Spleen (tissue), 11 donors: ENCODE results near the gene CLIC5. TPM values are rescaled to one million over a fixed set of nuclear protein-coding genes. Genes with fewer than 3 reads are reported as not detected.
"Not testable (repeated sequence)": the region's sequence is repeated elsewhere in the genome, so short reads cannot be mapped to it uniquely, and the experiment has no call there.

Experiments used
- DNase-seq: peaks from one replicate; pipeline ENCODE4 v3.0.0-alpha.2; 2020
- H3K27ac ChIP-seq, 8 donors: fragments of 200-600 bp; sonication (generic) in 7 of 8; 1 replicate in 4 of 8; 2 replicates in 4 of 8; pipeline versions ENCODE4 v1.5.0 to v1.8.0; 2016 to 2021; ENCODE audit warnings: inconsistent platforms in 4 of 8, mild to moderate bottlenecking in 4 of 8, moderate library complexity in 1 of 8
- H3K27me3 ChIP-seq, 7 donors: fragments of 200-600 bp; sonication (generic) in 6 of 7; replicated peaks in 1 of 7; 1 replicate in 4 of 7; 2 replicates in 3 of 7; pipeline versions ENCODE4 v1.5.0 to v1.8.0; 2016 to 2021; ENCODE audit warnings: inconsistent platforms in 3 of 7, mild to moderate bottlenecking in 1 of 7
- H3K36me3 ChIP-seq, 6 donors: fragments of 200-600 bp; sonication (generic) in 5 of 6; 1 replicate in 4 of 6; 2 replicates in 2 of 6; pipeline versions ENCODE4 v1.5.0 to v1.8.0; 2016 to 2021; ENCODE audit warnings: inconsistent platforms in 2 of 6
- H3K4me1 ChIP-seq, 6 donors: fragments of 200-600 bp; sonication (generic) in 5 of 6; 1 replicate in 3 of 6; 2 replicates in 3 of 6; pipeline versions ENCODE4 v1.5.0 to v1.8.0; 2016 to 2021; ENCODE audit warnings: inconsistent platforms in 3 of 6
- H3K4me3 ChIP-seq, 8 donors: fragments of 200-600 bp; sonication (generic) in 7 of 8; 1 replicate in 4 of 8; 2 replicates in 4 of 8; pipeline versions ENCODE4 v1.5.0 to v1.8.0; 2016 to 2021; ENCODE audit warnings: inconsistent platforms in 4 of 8, mild to moderate bottlenecking in 4 of 8, moderate library complexity in 2 of 8
- H3K9me3 ChIP-seq, 8 donors: fragments of 200-600 bp; sonication (generic) in 7 of 8; 1 replicate in 4 of 8; 2 replicates in 4 of 8; pipeline versions ENCODE4 v1.5.0 to v1.8.0; 2016 to 2021; ENCODE audit warnings: inconsistent platforms in 4 of 8
- POLR2A ChIP-seq, 3 donors: fragments of 450-650 bp; IDR thresholded peaks; one replicate each; pipeline ENCODE4 v1.5.1; 2017; ENCODE audit warnings: antibody characterized with exemption in 3 of 3, mild to moderate bottlenecking in 1 of 3
- POLR2AphosphoS5 ChIP-seq, 3 donors: sonication (generic); formaldehyde crosslinking; IDR thresholded peaks; one replicate each; pipeline ENCODE4 v1.5.1; 2017; ENCODE audit warnings: antibody characterized with exemption in 3 of 3
- WGBS, 5 donors: extraction: QIAGEN DNeasy Blood & Tissue Kit in 3 of 5; methylation state at CpG; one replicate each; pipeline versions ENCODE4 v1.1.5 to v1.1.7; 2013 to 2018; 5-methylcytosine and 5-hydroxymethylcytosine counted together
- intact Hi-C: fragments of 100-400 bp; cut with DNase I; formaldehyde crosslinking; loops from one replicate; pipeline ENCODE4 v1.15.0; 2023; ENCODE audit warnings: low total_unique reads
- polyA plus RNA-seq, 3 donors: library from polyadenylated mRNA; stranded (reverse); fragments of 200-250 nt; gene quantifications; one replicate each; pipeline ENCODE4 v1.2.1, GENCODE V29; 2013
- total RNA-seq, 7 donors: library from RNA; depleted of rRNA in 3 of 7; stranded (reverse); fragments of >200 nt in 3 of 7; fragmentation: NEBNext Ultra II Directional in 4 of 7; extraction: Animal tissue kit (Norgen Biotek cat#: 25700) in 4 of 7; gene quantifications; one replicate each; pipeline versions ENCODE4 v1.1.0 to v1.2.1, GENCODE V29; 2016 to 2021
- TF ChIP-seq, protein P1 (sequence below), 11 experiments: fragments of 200-600 bp in 7 of 11; fragments of 450-650 bp in 4 of 11; sonication (generic) in 4 of 11; IDR thresholded peaks in 8 of 11; conservative IDR thresholded peaks in 3 of 11; 1 replicate in 7 of 11; 2 replicates in 4 of 11; pipeline versions ENCODE4 v1.4.0 to v1.8.0; 2016 to 2021; ENCODE audit warnings: antibody characterized with exemption in 11 of 11, inconsistent platforms in 4 of 11, mild to moderate bottlenecking in 1 of 11
- donor health status: healthy with polysubstance abuse.
- donor health status: DM: no; HTN: no; CAD: no; lungs with moderate emphysema.
- donor health status: DM: no; HTN: no; CAD: no.
- donor health status: Bipolar disorder and iron deficiency.
- donor health status: healthy.
- donor health status: DM: no; HTN: no; CAD: no.
- donor health status: DM: yes; HTN: yes; CAD: no.

CLIC5 gene
- total and polyA plus RNA-seq, 10 donors: 2.8 to 189 (median 71.2) TPM

DNA sequence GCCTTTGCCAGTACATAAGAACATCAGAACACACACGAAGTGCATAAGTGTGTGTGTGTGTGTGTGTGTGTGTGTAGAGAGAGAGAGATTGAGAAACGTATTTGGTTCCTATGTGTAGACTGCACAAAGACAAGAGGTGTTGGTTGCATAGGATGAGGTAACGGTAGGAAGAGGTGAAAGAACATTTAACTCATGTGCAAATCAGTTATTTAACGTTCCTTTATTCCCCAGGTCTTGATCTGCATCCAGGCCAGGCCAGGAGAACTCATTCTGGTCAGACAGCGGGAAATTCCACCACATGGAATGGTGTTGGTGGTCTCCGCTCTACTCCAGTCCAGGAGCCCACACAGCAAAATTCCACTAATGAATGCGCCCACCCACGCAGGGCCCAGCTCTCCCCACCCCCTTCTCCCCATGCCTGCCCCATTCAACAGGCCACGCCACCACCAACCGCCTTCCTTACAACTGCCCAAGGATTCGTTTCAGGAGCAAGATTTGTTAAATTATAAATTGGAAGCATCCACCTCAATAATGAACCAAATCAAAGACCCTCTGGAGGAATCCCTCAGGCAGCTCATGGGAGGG, 86.8 kb downstream of the CLIC5 start:
- TF ChIP-seq, protein P1, sequence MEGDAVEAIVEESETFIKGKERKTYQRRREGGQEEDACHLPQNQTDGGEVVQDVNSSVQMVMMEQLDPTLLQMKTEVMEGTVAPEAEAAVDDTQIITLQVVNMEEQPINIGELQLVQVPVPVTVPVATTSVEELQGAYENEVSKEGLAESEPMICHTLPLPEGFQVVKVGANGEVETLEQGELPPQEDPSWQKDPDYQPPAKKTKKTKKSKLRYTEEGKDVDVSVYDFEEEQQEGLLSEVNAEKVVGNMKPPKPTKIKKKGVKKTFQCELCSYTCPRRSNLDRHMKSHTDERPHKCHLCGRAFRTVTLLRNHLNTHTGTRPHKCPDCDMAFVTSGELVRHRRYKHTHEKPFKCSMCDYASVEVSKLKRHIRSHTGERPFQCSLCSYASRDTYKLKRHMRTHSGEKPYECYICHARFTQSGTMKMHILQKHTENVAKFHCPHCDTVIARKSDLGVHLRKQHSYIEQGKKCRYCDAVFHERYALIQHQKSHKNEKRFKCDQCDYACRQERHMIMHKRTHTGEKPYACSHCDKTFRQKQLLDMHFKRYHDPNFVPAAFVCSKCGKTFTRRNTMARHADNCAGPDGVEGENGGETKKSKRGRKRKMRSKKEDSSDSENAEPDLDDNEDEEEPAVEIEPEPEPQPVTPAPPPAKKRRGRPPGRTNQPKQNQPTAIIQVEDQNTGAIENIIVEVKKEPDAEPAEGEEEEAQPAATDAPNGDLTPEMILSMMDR (IDR thresholded peaks at IDR 0.05 in 8 of 11, conservative IDR thresholded peaks at IDR 0.05 in 3 of 11): no peak
- TF ChIP-seq POLR2AphosphoS5 (IDR thresholded peaks at IDR 0.05) (no peak), POLR2A (IDR thresholded peaks at IDR 0.05) (no peak)

DNA sequence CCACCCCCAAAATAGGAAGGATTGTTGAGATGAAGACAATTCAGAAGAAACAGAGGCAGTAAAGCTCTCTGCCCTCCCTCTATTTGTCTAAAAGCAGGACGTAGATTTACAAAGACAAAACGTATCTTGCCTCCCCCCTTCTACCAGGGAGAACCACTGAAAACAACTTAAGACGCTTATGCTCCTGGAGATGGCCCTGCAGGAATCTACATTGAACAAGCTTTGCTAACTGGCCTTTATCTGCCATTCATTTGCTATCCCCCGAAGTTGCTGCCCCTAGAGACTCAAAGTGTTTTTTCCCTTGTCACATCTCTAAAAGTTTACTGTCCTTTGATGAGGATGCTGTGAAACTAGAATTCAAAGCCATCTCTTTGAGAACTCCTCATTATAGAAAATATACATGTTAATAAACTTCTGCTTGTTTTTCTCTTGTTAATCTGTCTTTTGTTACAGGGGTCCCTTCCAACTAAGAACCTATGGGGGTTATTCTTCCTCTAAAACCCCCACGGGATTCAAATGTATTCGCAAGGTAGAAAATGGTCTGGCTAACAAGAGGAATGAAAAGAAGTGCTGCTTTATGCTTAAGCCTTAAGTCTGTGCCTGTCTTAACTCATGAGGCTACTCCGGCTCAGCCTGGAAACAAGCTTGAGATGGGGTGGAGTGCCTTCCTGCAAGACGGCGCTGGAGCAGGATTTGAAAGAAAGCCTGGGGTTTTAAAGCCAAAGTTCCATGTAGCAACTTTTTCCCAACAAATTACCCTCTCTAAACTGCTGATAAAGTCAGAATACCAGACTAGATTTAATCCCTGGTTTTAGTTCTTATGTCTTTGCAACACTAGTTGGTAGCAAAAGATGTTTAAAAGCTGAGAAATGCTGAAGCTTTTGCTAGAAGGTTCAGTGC, 88.0 kb downstream of the CLIC5 start:
- Histone ChIP-seq H3K4me1 (peaks cover 0 to 29% (median 9%) of the 10 kb centered on the region in 6 donors), H3K4me3 (no peak overlapping the region), H3K27ac (peak overlapping the region in 1 of 8 donors; percentile 3), H3K9me3 (no peaks in the 10 kb centered on the region), H3K36me3 (peaks cover 0 to 6% (median 0%) of the 10 kb centered on the region in 6 donors), H3K27me3 (peaks cover 0 to 3% (median 0%) of the 10 kb centered on the region in 7 donors)
- DNase-seq: no peak
- intact Hi-C loops: loop anchor here (10.0 kb wide), 1 partner anchor 1453 kb away; no protein-coding TSS in a partner anchor
- TF ChIP-seq POLR2A (IDR thresholded peaks at IDR 0.05): no peak
- TF ChIP-seq POLR2AphosphoS5 (IDR thresholded peaks at IDR 0.05): no peak
- TF ChIP-seq, protein P1 (IDR thresholded peaks at IDR 0.05 in 8 of 11, conservative IDR thresholded peaks at IDR 0.05 in 3 of 11): no peak
- WGBS, 5 donors: 79 to 85% (median 80%) methylated on average over 9 of the region's 9 CpGs

More for the DNA sequence above, 86.8 kb downstream of the CLIC5 start:
- Histone ChIP-seq H3K9me3 (no peaks in the 10 kb centered on the region), H3K36me3 (peaks cover 0 to 8% (median 0%) of the 10 kb centered on the region in 6 donors), H3K4me3 (no peak overlapping the region), H3K27me3 (peaks cover 0 to 3% (median 0%) of the 10 kb centered on the region in 7 donors), H3K27ac (peak overlapping the region in 2 of 8 donors; percentile 3 to 37), H3K4me1 (peaks cover 0 to 19% (median 3%) of the 10 kb centered on the region in 6 donors)
- no peak for DNase-seq
- intact Hi-C loops: loop anchor here (10.0 kb wide), 1 partner anchor 1454 kb away; no protein-coding TSS in a partner anchor
- WGBS, 5 donors: 84 to 92% (median 89%) methylated on average over 11 of the region's 11 CpGs

DNA sequence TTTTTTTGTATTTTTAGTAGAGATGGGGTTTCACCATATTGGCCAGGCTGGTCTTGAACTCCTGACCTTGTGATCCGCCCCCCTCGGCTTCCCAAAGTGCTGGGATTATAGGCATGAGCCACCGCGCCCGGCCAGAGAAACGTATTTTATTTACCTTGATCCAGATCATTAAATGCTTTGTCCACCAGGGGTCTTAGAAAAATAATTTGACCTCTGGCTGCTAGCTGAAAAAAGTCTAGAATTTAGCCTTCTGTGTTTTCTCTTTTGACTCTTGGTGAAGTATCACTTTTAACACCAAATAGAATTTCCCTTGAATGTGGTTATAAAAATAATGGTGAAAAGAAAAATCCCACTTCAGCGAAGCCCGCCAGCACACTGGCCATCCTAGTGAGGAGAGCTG, 89.2 kb downstream of the CLIC5 start:
- H3K4me3 ChIP-seq, H3K27ac ChIP-seq, DNase-seq, H3K9me3 ChIP-seq, H3K27me3 ChIP-seq, H3K36me3 ChIP-seq: not testable (repeated sequence)
- intact Hi-C loops: loop anchor here (10.0 kb wide), 1 partner anchor 1452 kb away; no protein-coding TSS in a partner anchor
- WGBS, 5 donors: 88 to 94% (median 90%) methylated on average over 8 of the region's 8 CpGs
- H3K4me1 ChIP-seq: peaks cover 0 to 36% (median 12%) of the 10 kb centered on the region in 6 donors

DNA sequence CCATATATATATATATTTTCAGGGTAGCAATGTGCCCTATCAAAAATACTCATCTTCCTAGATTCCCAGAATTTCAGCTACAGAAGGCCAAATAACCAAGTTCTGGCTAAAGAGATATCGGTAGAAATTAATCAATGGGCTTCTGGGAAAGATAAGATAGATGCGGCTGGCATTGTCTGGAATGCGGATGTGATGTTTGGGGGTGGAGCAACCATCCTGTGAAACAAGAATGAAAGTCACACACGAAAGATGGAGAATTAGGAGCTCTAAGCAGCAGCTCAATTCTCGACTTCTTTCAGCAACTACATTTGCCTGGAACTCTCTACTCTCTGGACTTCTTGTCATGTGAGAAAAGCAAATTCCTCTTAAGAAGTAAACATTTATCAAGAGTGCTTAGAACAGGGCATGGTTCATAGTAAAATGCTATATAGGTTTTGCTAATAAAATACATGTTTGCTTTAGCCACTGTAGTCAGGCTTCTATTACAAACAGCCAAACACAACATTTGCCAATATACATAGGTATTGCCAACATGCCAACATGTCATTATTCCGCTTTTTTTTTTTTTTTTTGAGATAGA, 90.8 kb downstream of the CLIC5 start:
- peaks cover 0 to 3% (median 0%) of the 10 kb centered on the region in 7 donors for H3K27me3 ChIP-seq
- no peak for DNase-seq
- intact Hi-C loops: loop anchor here (5.0 to 10.0 kb wide), 2 partner anchors 1268 to 1450 kb away; no protein-coding TSS in a partner anchor
- no peaks in the 10 kb centered on the region for H3K36me3 ChIP-seq
- H3K27ac ChIP-seq: no peak overlapping the region
- TF ChIP-seq POLR2A (IDR thresholded peaks at IDR 0.05): no peak
- peaks cover 0 to 21% (median 8%) of the 10 kb centered on the region in 6 donors for H3K4me1 ChIP-seq
- H3K4me3 ChIP-seq: no peak overlapping the region
- WGBS, 5 donors: 64 to 81% (median 77%) methylated on average over 6 of the region's 6 CpGs
- no peaks in the 10 kb centered on the region for H3K9me3 ChIP-seq
